B cell (primary cell): ENCODE data around the gene OR10J1. TPM values are rescaled to one million over a fixed set of nuclear protein-coding genes. Genes with fewer than 3 reads are reported as not detected.

Experiments used
- ATAC-seq: fragments of 200-7000 bp; cut with Tn5 transposase; one replicate; pipeline ENCODE4 v1.10.0; 2021; ENCODE audit warnings: low read depth, mild to moderate bottlenecking, moderate number of reproducible peaks, moderate library complexity
- CTCF ChIA-PET: fragments of 350-600 bp; sonication (Branson Sonifier 250); formaldehyde crosslinking; loops from one replicate; lab custom pipeline; 2021; ENCODE audit warnings: antibody characterized with exemption, inconsistent platforms; lab: Charles Lee
- POLR2A ChIA-PET: fragments of 350-600 bp; sonication (Branson Sonifier 250); formaldehyde crosslinking; loops from one replicate; lab custom pipeline; 2021; ENCODE audit warnings: antibody characterized with exemption; lab: Charles Lee
- DNase-seq: peaks from one replicate; pipeline ENCODE4 v3.0.0; 2013
- H2AFZ ChIP-seq: 2 replicates; pipeline ENCODE4 v1.6.1; 2012; ENCODE audit warnings: mild to moderate bottlenecking, low read depth, low read length; ENCODE audit not compliant: insufficient read depth, poor library complexity, severe bottlenecking
- H3K27ac ChIP-seq, 2 donors: 1 replicate in 1 of 2; 2 replicates in 1 of 2; pipeline ENCODE4 v1.5.1; 2012 to 2013; ENCODE audit warnings: low read length in 2 of 2, mild to moderate bottlenecking in 2 of 2, moderate library complexity in 1 of 2
- H3K27me3 ChIP-seq, 4 experiments: fragments of 200-600 bp in 1 of 4; sonication (generic) in 1 of 4; replicated peaks in 1 of 4; 1 replicate in 2 of 4; 2 replicates in 2 of 4; pipeline versions ENCODE4 v1.6.1 to v1.7.0; 2013 to 2016; ENCODE audit warnings: low read length in 3 of 4, mild to moderate bottlenecking in 2 of 4, mixed read lengths in 1 of 4, moderate library complexity in 1 of 4; ENCODE audit not compliant: insufficient read depth in 4 of 4, control insufficient read depth in 3 of 4; ENCODE audit errors: control extremely low read depth in 1 of 4
- H3K36me3 ChIP-seq, 2 experiments: replicated peaks in 1 of 2; 1 replicate in 1 of 2; 2 replicates in 1 of 2; pipeline versions ENCODE4 v1.6.1 to v1.7.1; 2013; ENCODE audit warnings: low read length in 1 of 2; ENCODE audit not compliant: insufficient read depth in 2 of 2, control insufficient read depth in 1 of 2; ENCODE audit errors: control extremely low read depth in 1 of 2, extremely low read depth in 1 of 2
- H3K4me1 ChIP-seq, 2 donors: fragments of 200-600 bp in 1 of 2; sonication (generic) in 1 of 2; 1 replicate in 1 of 2; 2 replicates in 1 of 2; pipeline versions ENCODE4 v1.5.1 to v1.6.1; 2013 to 2017; ENCODE audit warnings: low read length in 2 of 2; ENCODE audit not compliant: control insufficient read depth in 2 of 2, insufficient read depth in 2 of 2
- H3K4me2 ChIP-seq: replicated peaks from 2 replicates; pipeline ENCODE3; 2012; ENCODE audit warnings: mild to moderate bottlenecking, low read depth, low read length; ENCODE audit not compliant: poor library complexity, severe bottlenecking
- H3K4me3 ChIP-seq, 5 experiments: fragments of 200-600 bp in 1 of 5; sonication (generic) in 1 of 5; 1 replicate in 3 of 5; 2 replicates in 2 of 5; pipeline versions ENCODE4 v1.5.1 to v1.7.0; 2011 to 2016; ENCODE audit warnings: low read length in 4 of 5, mild to moderate bottlenecking in 4 of 5, low read depth in 2 of 5, control low read depth in 1 of 5, moderate library complexity in 1 of 5; ENCODE audit not compliant: insufficient read depth in 1 of 5; ENCODE audit errors: control extremely low read depth in 1 of 5, extremely low read depth in 1 of 5
- H3K79me2 ChIP-seq: fragments of 200-600 bp; sonication (generic); one replicate; pipeline ENCODE4 v1.6.0; 2016; ENCODE audit warnings: low read length; ENCODE audit not compliant: control insufficient read depth, insufficient read depth
- H3K9ac ChIP-seq: fragments of 200-600 bp; sonication (generic); 2 replicates; pipeline ENCODE4 v1.6.1; 2017; ENCODE audit warnings: mild to moderate bottlenecking, low read length, moderate library complexity
- H3K9me3 ChIP-seq, 3 donors: one replicate each; pipeline versions ENCODE4 v1.6.1 to v1.7.1; 2013; ENCODE audit warnings: low read length in 2 of 3; ENCODE audit not compliant: control insufficient read depth in 2 of 3, insufficient read depth in 1 of 3; ENCODE audit errors: control extremely low read depth in 1 of 3
- H4K20me1 ChIP-seq: 2 replicates; pipeline ENCODE4 v1.6.0; 2012; ENCODE audit warnings: mild to moderate bottlenecking, low read length; ENCODE audit not compliant: insufficient read depth, control insufficient read depth, poor library complexity, severe bottlenecking
- H3K27ac Mint-ChIP-seq: one replicate; pipeline ENCODE4 v1.8.0; 2021; ENCODE audit warnings: mixed read lengths
- H3K27me3 Mint-ChIP-seq: one replicate; pipeline ENCODE4 v1.8.0; 2021; ENCODE audit warnings: mixed read lengths
- H3K4me1 Mint-ChIP-seq: one replicate; pipeline ENCODE4 v1.8.0; 2021; ENCODE audit warnings: mixed read lengths
- H3K4me3 Mint-ChIP-seq: one replicate; pipeline ENCODE4 v1.8.0; 2021; ENCODE audit warnings: mixed read lengths
- H3K9me3 Mint-ChIP-seq: one replicate; pipeline ENCODE4 v1.8.0; 2022; ENCODE audit warnings: mixed read lengths; ENCODE audit not compliant: insufficient read depth
- EZH2 ChIP-seq: IDR thresholded peaks from 2 replicates; pipeline ENCODE4 v1.6.1; 2012; ENCODE audit warnings: borderline replicate concordance, low read depth, mild to moderate bottlenecking, moderate library complexity, low read length; ENCODE audit not compliant: insufficient read depth, poor library complexity, severe bottlenecking
- WGBS: methylation state at CpG from one replicate; pipeline ENCODE4 v1.1.5; 2013; ENCODE audit warnings: missing lambda C conversion rate; ENCODE audit not compliant: insufficient coverage; 5-methylcytosine and 5-hydroxymethylcytosine counted together
- intact Hi-C: fragments of 100-400 bp; cut with micrococcal nuclease; formaldehyde crosslinking; loops from one replicate; pipeline ENCODE4 v1.10.0; 2022
- polyA plus RNA-seq: library from polyadenylated mRNA; depleted of rRNA; stranded (reverse); fragments of >200 nt; gene quantifications from 2 replicates; pipeline ENCODE4 v1.2.3, GENCODE V29; 2012
- total RNA-seq, 2 donors: library from RNA; stranded (reverse); fragments of 120-200 nt in 1 of 2; gene quantifications; 1 replicate in 1 of 2; 2 replicates in 1 of 2; pipeline versions ENCODE4 v1.2.3 to v1.2.4, GENCODE V29; 2013 to 2022
- TF ChIP-seq, protein P1 (sequence below): fragments of 200-600 bp; IDR thresholded peaks from one replicate; pipeline ENCODE4 v1.8.0; 2022; ENCODE audit warnings: antibody characterized with exemption, mild to moderate bottlenecking

Gene OR10J1
- total and polyA plus RNA-seq, 2 donors (not counting 1 experiment from before 2014, with no cell fraction given) = not detected

DNA sequence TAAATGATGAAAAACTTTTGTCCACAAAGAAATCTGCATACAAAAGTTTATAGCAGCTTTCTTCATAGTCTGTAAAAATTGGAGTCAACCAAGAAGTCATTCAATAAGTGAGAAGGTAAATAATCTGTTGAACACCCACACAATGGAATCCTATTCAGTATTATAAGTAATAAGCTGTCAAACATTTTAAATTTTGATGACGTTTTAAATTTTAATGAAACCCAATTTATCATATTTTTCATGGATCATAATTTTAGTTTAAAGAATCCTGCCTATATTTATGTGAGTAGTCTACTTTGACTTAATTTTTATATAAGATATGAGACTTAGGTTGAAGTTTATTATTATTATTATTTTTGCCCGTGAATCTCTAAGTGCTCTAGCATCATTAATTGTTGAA is 20.0 kb downstream of the OR10J1 start:
- Histone ChIP-seq H2AFZ (no peak overlapping the region), H3K9me3 (peaks cover 2 to 7% (median 5%) of the 10 kb centered on the region in 3 donors), H3K9ac (no peak overlapping the region), H3K4me2 (no peak overlapping the region), H3K36me3 (no peaks in the 10 kb centered on the region), H3K4me3 (no peak overlapping the region), H4K20me1 (no peaks in the 10 kb centered on the region), H3K27me3 (no peaks in the 10 kb centered on the region), H3K27ac (no peak overlapping the region), H3K79me2 (no peaks in the 10 kb centered on the region), H3K4me1 (no peaks in the 10 kb centered on the region)
- intact Hi-C loops = no loop called here
- DNase-seq (no peak), ATAC-seq (no peak)
- no peak overlapping the region for H3K27ac Mint-ChIP-seq
- H3K4me3 Mint-ChIP-seq = no peak overlapping the region
- H3K27me3 Mint-ChIP-seq = no peaks in the 10 kb centered on the region
- H3K4me1 Mint-ChIP-seq = no peaks in the 10 kb centered on the region
- TF ChIP-seq EZH2 = no peak
- TF ChIP-seq, protein P1, sequence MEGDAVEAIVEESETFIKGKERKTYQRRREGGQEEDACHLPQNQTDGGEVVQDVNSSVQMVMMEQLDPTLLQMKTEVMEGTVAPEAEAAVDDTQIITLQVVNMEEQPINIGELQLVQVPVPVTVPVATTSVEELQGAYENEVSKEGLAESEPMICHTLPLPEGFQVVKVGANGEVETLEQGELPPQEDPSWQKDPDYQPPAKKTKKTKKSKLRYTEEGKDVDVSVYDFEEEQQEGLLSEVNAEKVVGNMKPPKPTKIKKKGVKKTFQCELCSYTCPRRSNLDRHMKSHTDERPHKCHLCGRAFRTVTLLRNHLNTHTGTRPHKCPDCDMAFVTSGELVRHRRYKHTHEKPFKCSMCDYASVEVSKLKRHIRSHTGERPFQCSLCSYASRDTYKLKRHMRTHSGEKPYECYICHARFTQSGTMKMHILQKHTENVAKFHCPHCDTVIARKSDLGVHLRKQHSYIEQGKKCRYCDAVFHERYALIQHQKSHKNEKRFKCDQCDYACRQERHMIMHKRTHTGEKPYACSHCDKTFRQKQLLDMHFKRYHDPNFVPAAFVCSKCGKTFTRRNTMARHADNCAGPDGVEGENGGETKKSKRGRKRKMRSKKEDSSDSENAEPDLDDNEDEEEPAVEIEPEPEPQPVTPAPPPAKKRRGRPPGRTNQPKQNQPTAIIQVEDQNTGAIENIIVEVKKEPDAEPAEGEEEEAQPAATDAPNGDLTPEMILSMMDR = no peak
- POLR2A ChIA-PET = no interaction called here
- CTCF ChIA-PET = no interaction called here
- no CpG with 5 or more reads among the region's 2 CpGs for WGBS
- H3K9me3 Mint-ChIP-seq = peaks cover 10% of the 10 kb centered on the region

DNA sequence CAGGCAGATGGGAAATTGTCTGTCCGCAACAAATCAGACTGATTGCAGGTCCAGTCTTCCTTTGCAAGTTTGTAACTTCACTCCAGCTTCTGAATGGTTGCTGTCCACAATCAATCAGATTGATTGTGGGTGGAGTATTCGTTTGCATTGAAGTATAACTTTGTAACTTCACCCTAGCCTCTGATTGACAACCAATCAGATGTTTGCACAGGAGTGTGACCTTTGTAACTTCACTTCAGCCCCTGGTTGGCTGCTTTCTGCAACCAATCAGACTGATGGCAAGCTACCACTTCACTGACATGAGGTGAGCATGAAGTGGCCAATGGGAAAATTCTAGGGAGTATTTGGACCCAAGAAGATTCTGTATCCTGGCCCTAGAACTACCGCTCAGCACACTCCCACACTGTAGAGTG is 25.7 kb downstream of the OR10J1 start:
- Mint-ChIP-seq H3K4me1 (no peaks in the 10 kb centered on the region), H3K4me3 (no peak overlapping the region), H3K27me3 (peaks cover 6% of the 10 kb centered on the region), H3K9me3 (peaks cover 10% of the 10 kb centered on the region), H3K27ac (no peak overlapping the region)
- H4K20me1 ChIP-seq = no peaks in the 10 kb centered on the region
- peaks cover 2 to 7% (median 5%) of the 10 kb centered on the region in 3 donors for H3K9me3 ChIP-seq
- no peak overlapping the region for H3K4me3 ChIP-seq
- no peaks in the 10 kb centered on the region for H3K79me2 ChIP-seq
- WGBS = 72% methylated on average over 2 of the region's 3 CpGs
- intact Hi-C loops = no loop called here
- TF ChIP-seq EZH2 = no peak
- TF ChIP-seq, protein P1 = no peak
- no peaks in the 10 kb centered on the region for H3K4me1 ChIP-seq
- no peak overlapping the region for H3K27ac ChIP-seq
- no peak overlapping the region for H2AFZ ChIP-seq
- H3K9ac ChIP-seq = no peak overlapping the region
- no peaks in the 10 kb centered on the region for H3K27me3 ChIP-seq
- no peak overlapping the region for H3K4me2 ChIP-seq
- ATAC-seq = no peak
- DNase-seq = no peak
- H3K36me3 ChIP-seq = no peaks in the 10 kb centered on the region
- POLR2A ChIA-PET = no interaction called here
- CTCF ChIA-PET = no interaction called here
